ENCODE data around the gene NELL1. TPM values are rescaled to one million over a fixed set of nuclear protein-coding genes. Genes with fewer than 3 reads are reported as not detected.

The NELL1 gene
- total and polyA plus RNA-seq, 12 donors: 0.11 to 0.39 (median 0.24) TPM; not detected in 9

- Histone ChIP-seq H3K4me1 (replicated peaks in 1 of 2) (no peaks in the 10 kb centered on the region), H3K27me3 (no peaks in the 10 kb centered on the region), H3K27ac (no peak overlapping the region), H3K4me3 (no peak overlapping the region), H3K9me3 (replicated peaks in 1 of 3) (no peaks in the 10 kb centered on the region), H3K36me3 (replicated peaks in 1 of 2) (no peaks in the 10 kb centered on the region)
- DNase-seq: no peak
- TF ChIP-seq CTCF (IDR thresholded peaks at IDR 0.05) (no peak), POLR2A (IDR thresholded peaks at IDR 0.05) (no peak)
- intact Hi-C loops (cut with DNase I): no loop called here
- 47 to 54% (median 52%) methylated on average over 2 of the region's 2 CpGs for WGBS, 4 donors
These were observed 746.2 kb downstream of the NELL1 start for GRCh38 chr11:21415606-21416005.

DNA sequence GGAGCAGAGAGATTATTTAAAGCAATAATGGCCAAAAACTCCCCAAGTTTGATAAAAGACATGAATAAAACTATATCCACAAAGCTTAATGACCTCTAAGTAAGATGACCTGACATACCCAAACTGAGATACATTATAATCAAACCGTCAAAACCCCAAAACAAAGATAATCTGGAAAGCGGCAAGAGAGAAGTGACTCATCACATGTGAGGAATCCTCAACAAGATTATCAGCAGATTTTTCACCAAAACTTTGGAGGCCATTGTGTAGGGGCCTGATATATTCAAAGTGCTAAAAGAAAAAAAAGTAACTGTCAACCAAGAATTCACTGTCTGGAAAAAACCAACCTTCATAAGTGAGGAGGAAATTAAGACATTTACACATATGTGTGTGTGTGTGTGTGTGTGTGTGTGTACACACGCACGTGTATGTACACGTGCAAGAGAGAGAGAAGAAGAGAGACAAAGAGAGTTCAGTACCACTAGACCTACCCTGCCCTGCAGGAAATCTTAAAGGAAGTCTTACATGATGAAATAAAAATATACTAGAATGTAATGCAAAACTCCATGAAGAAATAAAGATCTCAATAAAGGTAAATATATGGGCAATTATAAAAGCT is 752.4 kb downstream of the NELL1 start:
- 74 to 79% (median 76%) methylated on average over 5 of the region's 5 CpGs for WGBS, 4 donors
- Histone ChIP-seq H3K4me3 (no peak overlapping the region), H3K27me3 (no peaks in the 10 kb centered on the region), H3K4me1 (replicated peaks in 1 of 2) (no peaks in the 10 kb centered on the region), H3K27ac (no peak overlapping the region), H3K9me3 (replicated peaks in 1 of 3) (no peaks in the 10 kb centered on the region), H3K36me3 (replicated peaks in 1 of 2) (no peaks in the 10 kb centered on the region)
- DNase-seq: no peak
- intact Hi-C loops (cut with DNase I): no loop called here
- TF ChIP-seq CTCF (IDR thresholded peaks at IDR 0.05): no peak

DNA sequence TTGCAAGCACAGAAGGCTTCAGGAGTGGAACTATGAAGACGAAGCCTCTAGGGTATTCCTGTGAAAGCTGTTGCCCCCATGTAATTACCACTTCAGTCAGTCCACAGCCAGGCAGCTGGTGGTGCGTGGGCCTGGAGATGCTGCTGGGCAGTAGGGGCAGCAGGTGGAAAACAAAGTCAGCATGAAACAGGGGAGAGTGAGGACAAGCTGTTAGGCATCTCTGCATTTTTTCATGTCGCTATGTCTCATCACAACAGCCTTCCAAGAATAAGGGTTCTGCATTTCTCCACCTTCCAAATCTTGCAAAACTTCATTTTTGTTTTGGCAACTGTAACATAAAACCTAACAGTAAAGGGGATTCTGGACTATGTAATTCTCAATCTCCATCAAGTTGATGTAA is 757.5 kb downstream of the NELL1 start:
- intact Hi-C loops (cut with DNase I): no loop called here
- Histone ChIP-seq H3K4me3 (no peak overlapping the region), H3K4me1 (replicated peaks in 1 of 2) (no peaks in the 10 kb centered on the region), H3K27ac (no peak overlapping the region), H3K9me3 (replicated peaks in 1 of 3) (no peaks in the 10 kb centered on the region), H3K27me3 (no peaks in the 10 kb centered on the region), H3K36me3 (replicated peaks in 1 of 2) (no peaks in the 10 kb centered on the region)
- 67 to 79% (median 73%) methylated on average over 3 of the region's 3 CpGs for WGBS, 4 donors
- TF ChIP-seq POLR2A (IDR thresholded peaks at IDR 0.05) (no peak), CTCF (IDR thresholded peaks at IDR 0.05) (no peak)
- DNase-seq: no peak

GRCh38 chr11:21427726-21428125 is 758.3 kb downstream of the NELL1 start:
- H3K36me3 ChIP-seq (replicated peaks in 1 of 2): no peaks in the 10 kb centered on the region
- H3K4me3 ChIP-seq: no peak overlapping the region
- H3K9me3 ChIP-seq (replicated peaks in 1 of 3): no peaks in the 10 kb centered on the region
- TF ChIP-seq CTCF (IDR thresholded peaks at IDR 0.05) (no peak), POLR2A (IDR thresholded peaks at IDR 0.05) (no peak)
- H3K27ac ChIP-seq: no peak overlapping the region
- H3K4me1 ChIP-seq (replicated peaks in 1 of 2): no peaks in the 10 kb centered on the region
- DNase-seq: no peak
- no peaks in the 10 kb centered on the region for H3K27me3 ChIP-seq
- intact Hi-C loops (cut with DNase I): no loop called here
- 33 to 71% (median 42%) methylated on average over 1 of the region's 1 CpG for WGBS, 4 donors

All from adrenal gland (tissue), 12 donors.